Coronary artery (tissue), 2 donors: ENCODE results near the gene NAPB.

ENCODE experiments used
- DNase-seq: peaks from one replicate; pipeline ENCODE4 v3.0.0-alpha.2; 2017; ENCODE audit warnings: low spot score
- H3K27ac ChIP-seq, 2 donors: fragments of 200-600 bp; sonication (generic); one replicate each; pipeline ENCODE4 v1.5.1; 2016 to 2019
- H3K4me3 ChIP-seq: fragments of 200-600 bp; sonication (generic); 2 replicates; pipeline ENCODE4 v1.5.1; 2016; ENCODE audit warnings: mild to moderate bottlenecking, moderate library complexity
- CTCF ChIP-seq: fragments of 200-600 bp; sonication (generic); IDR thresholded peaks from one replicate; pipeline ENCODE4 v1.5.1; 2019; ENCODE audit warnings: antibody characterized with exemption

The NAPB gene

GRCh38 chr20:23347791-23348190 lies 73.5 kb downstream of the NAPB start:
- Histone ChIP-seq H3K4me3 (no peak overlapping the region), H3K27ac (no peak overlapping the region)
- no peak for TF ChIP-seq CTCF
- no peak for DNase-seq

GRCh38 chr20:23346002-23346401 lies 75.3 kb downstream of the NAPB start:
- no peak for TF ChIP-seq CTCF

GRCh38 chr20:23344336-23344735 lies 77.0 kb downstream of the NAPB start:
- H3K27ac ChIP-seq, result no peak overlapping the region
- H3K4me3 ChIP-seq, result no peak overlapping the region
- TF ChIP-seq CTCF, result no peak
- DNase-seq, result no peak

More at GRCh38 chr20:23346002-23346401, 75.3 kb downstream of the NAPB start:
- no peak overlapping the region for H3K4me3 ChIP-seq
- no peak for DNase-seq
- no peak overlapping the region for H3K27ac ChIP-seq

GRCh38 chr20:23343590-23343989 lies 77.7 kb downstream of the NAPB start:
- no peak for TF ChIP-seq CTCF
- DNase-seq, result no peak
- H3K4me3 ChIP-seq, result no peak overlapping the region
- no peak overlapping the region for H3K27ac ChIP-seq

GRCh38 chr20:23341073-23341472 lies 80.2 kb downstream of the NAPB start:
- H3K27ac ChIP-seq, result no peak overlapping the region
- TF ChIP-seq CTCF, result no peak
- no peak overlapping the region for H3K4me3 ChIP-seq
- no peak for DNase-seq

- DNase-seq, result no peak
- no peak overlapping the region for H3K27ac ChIP-seq
- no peak overlapping the region for H3K4me3 ChIP-seq
- peak; percentile 24 for TF ChIP-seq CTCF
These were observed 80.8 kb downstream of the NAPB start for GRCh38 chr20:23340524-23340923.

- H3K4me3 ChIP-seq, result no peak overlapping the region
- H3K27ac ChIP-seq, result peak overlapping the region in 1 of 2 donors; percentile 21
- TF ChIP-seq CTCF, result no peak
- DNase-seq, result no peak
These were observed 81.3 kb downstream of the NAPB start for GRCh38 chr20:23339986-23340385.
